HG03565 (cell line): ENCODE results near the gene OR6K3.
"Not testable (repeated sequence)": the region's sequence is repeated elsewhere in the genome, so short reads cannot be mapped to it uniquely, and the experiment has no call there.

Experiments used
- ATAC-seq: cut with Tn5 transposase; IDR thresholded peaks from one replicate; pipeline ENCODE4 v1.9.1; 2021; ENCODE audit warnings: mild to moderate bottlenecking, moderate library complexity; ENCODE audit not compliant: unreplicated experiment

Gene OR6K3, protein sequence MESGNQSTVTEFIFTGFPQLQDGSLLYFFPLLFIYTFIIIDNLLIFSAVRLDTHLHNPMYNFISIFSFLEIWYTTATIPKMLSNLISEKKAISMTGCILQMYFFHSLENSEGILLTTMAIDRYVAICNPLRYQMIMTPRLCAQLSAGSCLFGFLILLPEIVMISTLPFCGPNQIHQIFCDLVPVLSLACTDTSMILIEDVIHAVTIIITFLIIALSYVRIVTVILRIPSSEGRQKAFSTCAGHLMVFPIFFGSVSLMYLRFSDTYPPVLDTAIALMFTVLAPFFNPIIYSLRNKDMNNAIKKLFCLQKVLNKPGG

GRCh38 chr1:158720620-158721019 is at the start of gene OR6K3:
Gene OR6K3 (minus strand): TSS chr1:158720720. CDS start chr1:158718115, 2,605 bp downstream.
- ATAC-seq = no peak

DNA sequence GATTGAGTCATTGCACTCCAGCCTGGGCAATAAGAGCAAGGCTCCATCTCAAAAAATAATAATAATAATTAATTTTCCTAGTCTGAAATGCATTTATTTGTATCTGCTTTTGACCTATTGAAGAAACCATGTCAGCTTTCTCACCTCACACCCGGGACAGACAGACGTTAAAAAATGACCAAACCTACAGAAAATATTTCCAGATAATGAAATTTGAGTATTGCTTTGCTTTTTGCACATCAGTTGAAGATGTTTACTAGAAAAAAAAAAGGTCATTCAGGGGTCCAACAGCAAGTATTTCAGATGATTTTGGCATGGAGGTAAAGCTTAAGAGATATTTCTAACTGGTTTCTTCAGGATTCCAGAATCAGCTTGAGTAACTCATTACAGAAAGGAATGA is 33.9 kb upstream of the OR6K3 start, which contains the start of gene OR6K6:
Gene OR6K6 (plus strand): TSS at position 301 of the 400 bp plus-strand sequence. CDS start 168 bp downstream, outside the sequence.
- no peak for ATAC-seq

GRCh38 chr1:158752155-158752712 is 31.7 kb upstream of the OR6K3 start:
- no peak for ATAC-seq

DNA sequence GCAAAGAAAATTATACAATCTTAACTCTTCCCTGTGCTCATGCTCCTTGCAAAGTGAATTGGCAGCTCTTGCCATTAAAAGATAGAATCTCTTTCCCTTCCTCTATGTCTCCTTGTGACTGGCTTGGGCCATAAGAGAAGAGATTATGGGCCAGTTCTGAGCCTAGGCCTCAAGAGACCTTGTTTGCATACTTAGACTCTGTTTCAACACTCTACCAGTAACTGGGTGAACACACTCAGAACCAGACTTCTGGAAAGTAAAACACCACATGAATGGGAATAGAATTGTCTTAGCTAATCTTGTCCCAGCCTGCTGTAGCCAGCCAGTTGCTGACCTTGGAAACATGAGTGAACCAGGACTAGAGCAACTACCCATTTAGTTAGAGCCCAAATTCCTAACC is 15.3 kb upstream of the OR6K3 start:
- no peak for ATAC-seq

- ATAC-seq = no peak
Observed at GRCh38 chr1:158732524-158732923, 12.0 kb upstream of the OR6K3 start.

GRCh38 chr1:158731707-158732106 is 11.2 kb upstream of the OR6K3 start:
- ATAC-seq = no peak

- ATAC-seq = no peak
Observed at GRCh38 chr1:158730453-158730852, 9.9 kb upstream of the OR6K3 start.

- ATAC-seq = no peak
Observed at GRCh38 chr1:158728510-158729225, 8.1 kb upstream of the OR6K3 start.

- no peak for ATAC-seq
Observed at GRCh38 chr1:158724442-158724841, 3.9 kb upstream of the OR6K3 start.

- no peak for ATAC-seq
Observed at GRCh38 chr1:158719664-158720063, 856 bp downstream of the OR6K3 start.

- ATAC-seq = no peak
Observed at GRCh38 chr1:158717344-158717743, 3.2 kb downstream of the OR6K3 start.

GRCh38 chr1:158716335-158716734 is 4.2 kb downstream of the OR6K3 start:
- ATAC-seq = no peak

- ATAC-seq = no peak
Observed at GRCh38 chr1:158714754-158715153, 5.8 kb downstream of the OR6K3 start.

DNA sequence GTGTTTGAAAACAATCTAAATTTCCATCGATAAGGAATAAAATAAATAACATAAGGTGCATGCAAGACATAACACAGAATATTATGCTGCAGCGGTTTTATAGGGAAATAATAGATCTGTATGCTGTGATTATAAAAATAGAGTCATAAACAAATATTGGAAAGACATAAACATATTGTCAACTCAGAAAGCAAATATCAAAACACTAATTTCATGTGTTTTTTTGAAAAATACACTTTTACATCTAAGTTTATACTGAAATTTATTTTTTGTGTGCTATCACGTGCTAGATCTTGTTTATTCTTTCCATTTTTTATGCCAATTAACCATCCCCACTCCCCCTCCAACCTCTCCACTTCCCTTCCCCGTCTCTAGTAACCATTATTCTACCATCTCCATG is 9.4 kb downstream of the OR6K3 start:
- ATAC-seq = no peak

GRCh38 chr1:158706096-158706495 is 14.4 kb downstream of the OR6K3 start:
- ATAC-seq = no peak

DNA sequence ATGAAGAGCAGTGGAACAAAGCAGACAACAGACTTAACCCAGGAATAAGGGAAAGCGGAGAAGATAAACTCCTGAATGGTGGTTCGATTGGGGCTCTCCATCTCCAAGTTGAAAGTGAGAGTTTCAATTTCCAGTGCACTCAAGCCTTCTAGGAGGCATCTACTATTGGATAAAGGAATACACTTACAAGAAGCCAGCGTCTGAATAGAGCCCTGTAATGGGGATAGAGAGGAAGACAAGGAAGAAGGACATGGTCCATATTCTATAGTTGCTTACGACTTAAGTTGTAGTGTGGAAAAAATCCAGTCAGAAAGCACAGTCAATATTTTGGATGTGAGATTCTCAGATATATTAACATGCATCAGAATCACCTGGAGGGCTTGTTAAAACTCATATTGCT is 20.0 kb downstream of the OR6K3 start, which contains the start of gene OR6K2:
Gene OR6K2 (minus strand): TSS at position 101 of the 400 bp plus-strand sequence. CDS start 0 bp downstream, at position 101.
- ATAC-seq = no peak

DNA sequence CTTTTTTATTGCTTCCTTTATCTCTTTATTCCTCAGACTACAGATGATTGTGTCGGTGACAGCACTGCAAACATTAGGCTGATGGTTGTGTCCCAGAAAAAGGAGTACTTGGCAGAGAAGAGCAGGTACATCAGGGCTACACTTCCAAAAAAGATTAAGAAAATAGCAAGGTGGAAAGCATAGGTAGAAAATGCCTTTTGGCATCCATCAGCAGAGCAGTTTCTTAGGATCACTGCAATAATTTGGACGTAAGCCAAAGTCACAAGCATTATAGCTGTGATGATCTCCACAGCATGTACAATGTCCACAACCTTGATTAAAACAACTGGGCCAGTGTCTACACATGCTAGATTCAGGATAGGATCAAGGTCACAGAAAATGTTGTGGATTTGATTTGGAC is 25.9 kb downstream of the OR6K3 start:
- ATAC-seq = no peak

GRCh38 chr1:158692356-158692755 is 28.2 kb downstream of the OR6K3 start:
- ATAC-seq = no peak

DNA sequence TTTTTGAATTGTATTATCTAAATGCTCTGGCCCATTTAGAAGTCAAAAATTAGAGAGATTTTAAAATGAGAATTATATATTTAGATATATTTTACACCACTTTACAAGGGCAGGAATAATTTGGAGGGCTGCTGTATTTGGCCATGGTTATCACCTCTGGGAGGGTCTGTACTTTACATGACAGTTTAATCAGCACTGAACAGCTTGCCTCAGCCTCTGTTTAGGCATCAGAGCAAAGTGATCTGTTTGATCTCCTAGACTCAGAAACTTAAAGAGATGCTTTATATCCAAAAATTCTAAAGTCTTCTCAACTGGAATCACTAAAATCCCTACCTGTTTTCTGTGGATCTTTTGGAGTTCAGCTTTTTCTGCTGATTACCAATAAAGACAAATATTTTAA is 28.6 kb downstream of the OR6K3 start:
- no peak for ATAC-seq

DNA sequence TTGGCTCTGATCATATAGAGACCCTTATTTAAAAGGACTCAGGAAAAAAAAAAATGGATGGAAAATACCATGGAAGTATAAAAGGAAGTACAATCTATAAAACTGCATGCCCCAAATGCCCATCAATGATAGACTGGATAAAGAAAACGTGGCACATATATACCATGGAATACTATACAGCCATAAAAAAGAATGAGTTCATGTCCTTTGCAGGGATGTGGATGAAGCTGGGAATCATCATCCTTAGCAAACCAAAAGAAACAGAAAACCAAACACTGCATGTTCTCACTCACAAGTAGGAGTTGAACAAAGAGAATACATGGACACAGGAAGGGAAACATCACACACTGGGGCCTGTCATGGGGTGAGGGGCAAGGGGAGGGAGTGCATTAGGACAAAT is 29.4 kb downstream of the OR6K3 start:
- not testable (repeated sequence) for ATAC-seq

DNA sequence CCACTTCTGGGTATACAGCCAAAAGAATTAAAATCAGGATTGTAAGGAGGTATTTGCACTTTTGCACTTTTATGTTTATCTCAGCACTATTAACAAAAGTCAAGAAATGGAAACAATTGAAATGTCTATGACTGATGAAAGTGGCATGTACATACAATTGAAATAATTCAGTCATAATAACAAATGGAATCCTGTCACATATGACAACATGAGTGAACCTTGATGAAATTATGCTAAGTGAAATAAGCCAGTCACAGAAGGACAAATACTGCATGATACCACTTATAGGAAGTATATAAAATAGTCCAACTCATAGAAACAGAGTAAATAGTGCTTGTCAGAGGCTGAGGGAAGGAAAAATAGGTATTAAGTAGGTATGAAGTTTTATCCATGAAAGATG is 30.6 kb downstream of the OR6K3 start:
- ATAC-seq = no peak

- no peak for ATAC-seq
Observed at GRCh38 chr1:158689110-158689509, 31.4 kb downstream of the OR6K3 start.
